Stomach (tissue), 9 donors: Measurements from ENCODE around the gene ARSI. TPM values are rescaled to one million over a fixed set of nuclear protein-coding genes. Genes with fewer than 3 reads are reported as not detected.

Source experiments
- DNase-seq, 2 donors: peaks; one replicate each; pipeline versions ENCODE4 v3.0.0 to v3.0.0-alpha.2; 2013 to 2019
- H3K27ac ChIP-seq, 5 donors: fragments of 200-600 bp in 4 of 5; sonication (generic) in 4 of 5; one replicate each; pipeline ENCODE4 v1.5.1; 2013 to 2019; ENCODE audit warnings: mild to moderate bottlenecking in 1 of 5, moderate library complexity in 1 of 5
- H3K27me3 ChIP-seq, 3 donors: fragments of 200-600 bp; sonication (generic); one replicate each; pipeline ENCODE4 v1.5.1; 2017 to 2019; ENCODE audit warnings: mixed run types in 1 of 3
- H3K36me3 ChIP-seq, 4 donors: fragments of 200-600 bp; sonication (generic); 1 replicate in 3 of 4; 2 replicates in 1 of 4; pipeline ENCODE4 v1.5.1; 2016 to 2019
- H3K4me1 ChIP-seq, 4 donors: fragments of 200-600 bp; sonication (generic); one replicate each; pipeline ENCODE4 v1.5.1; 2016 to 2019
- H3K4me3 ChIP-seq, 4 donors: fragments of 200-600 bp; sonication (generic) in 3 of 4; one replicate each; pipeline ENCODE4 v1.5.1; 2016 to 2019; ENCODE audit warnings: mild to moderate bottlenecking in 1 of 4
- H3K9me3 ChIP-seq, 4 donors: fragments of 200-600 bp; sonication (generic); one replicate each; pipeline ENCODE4 v1.5.1; 2016 to 2019
- CTCF ChIP-seq, 7 experiments: fragments of 450-650 bp in 4 of 7; fragments of 200-600 bp in 3 of 7; sonication (generic) in 3 of 7; IDR thresholded peaks; one replicate each; pipeline ENCODE4 v1.5.1; 2016 to 2019; ENCODE audit warnings: antibody characterized with exemption in 7 of 7, control low read depth in 2 of 7, mild to moderate bottlenecking in 1 of 7
- EP300 ChIP-seq: sonication (generic); formaldehyde crosslinking; IDR thresholded peaks from one replicate; pipeline ENCODE4 v1.6.1; 2017; ENCODE audit warnings: antibody characterized with exemption
- POLR2A ChIP-seq, 4 donors: fragments of 450-650 bp; IDR thresholded peaks; one replicate each; pipeline ENCODE4 v1.6.1; 2016; ENCODE audit warnings: antibody characterized with exemption in 4 of 4, control low read depth in 2 of 4, mild to moderate bottlenecking in 1 of 4, moderate library complexity in 1 of 4
- POLR2AphosphoS5 ChIP-seq, 3 donors: sonication (generic); formaldehyde crosslinking; IDR thresholded peaks; one replicate each; pipeline ENCODE4 v1.6.1; 2016; ENCODE audit warnings: antibody characterized with exemption in 3 of 3
- WGBS, 5 donors: extraction: QIAGEN DNeasy Blood & Tissue Kit in 3 of 5; methylation state at CpG; one replicate each; pipeline versions ENCODE4 v1.1.5 to v1.1.7; 2013 to 2018; 5-methylcytosine and 5-hydroxymethylcytosine counted together
- intact Hi-C: fragments of 100-400 bp; cut with DNase I; formaldehyde crosslinking; loops from one replicate; pipeline ENCODE4 v1.15.1; 2023; ENCODE audit warnings: low total_unique reads
- polyA plus RNA-seq, 3 donors: library from polyadenylated mRNA; stranded (reverse); fragments of 200-250 nt; gene quantifications; one replicate each; pipeline ENCODE4 v1.2.3, GENCODE V29; 2013
- total RNA-seq, 5 donors: library from RNA; depleted of rRNA; stranded (reverse); fragments of >200 nt; gene quantifications; one replicate each; pipeline versions ENCODE4 v1.1.0 to v1.2.3, GENCODE V29; 2014 to 2016
- donor health status: healthy with polysubstance abuse.
- donor health status: Bipolar disorder and iron deficiency.
- donor health status: healthy.

The ARSI gene
- total and polyA plus RNA-seq, 8 donors, result 0.35 to 7.0 (median 1.7) TPM; not detected in 3

- Histone ChIP-seq H3K27me3 (no peaks in the 10 kb centered on the region), H3K4me3 (no peak overlapping the region), H3K36me3 (no peaks in the 10 kb centered on the region), H3K9me3 (no peaks in the 10 kb centered on the region), H3K4me1 (peaks cover 0 to 12% (median 8%) of the 10 kb centered on the region in 4 donors), H3K27ac (no peak overlapping the region)
- intact Hi-C loops, result loop anchor here (10.0 kb wide), 1 partner anchor 164 kb away; no protein-coding TSS in a partner anchor
- no peak for DNase-seq
- WGBS, 5 donors, result 33 to 47% (median 42%) methylated on average over 7 to 8 of the region's 8 CpGs
- no peak for TF ChIP-seq EP300
- no peak for TF ChIP-seq CTCF (IDR thresholded peaks at IDR 0.05)
- no peak for TF ChIP-seq POLR2AphosphoS5 (IDR thresholded peaks at IDR 0.05)
- TF ChIP-seq POLR2A (IDR thresholded peaks at IDR 0.05), result no peak
Measured at GRCh38 chr5:150261231-150261630, 41.5 kb downstream of the ARSI start.

- intact Hi-C loops, result no loop called here
- Histone ChIP-seq H3K36me3 (no peaks in the 10 kb centered on the region), H3K27me3 (no peaks in the 10 kb centered on the region), H3K4me3 (no peak overlapping the region), H3K27ac (no peak overlapping the region), H3K9me3 (no peaks in the 10 kb centered on the region), H3K4me1 (peaks cover 0 to 8% (median 3%) of the 10 kb centered on the region in 4 donors)
- TF ChIP-seq CTCF (IDR thresholded peaks at IDR 0.05), result no peak
- TF ChIP-seq POLR2A (IDR thresholded peaks at IDR 0.05), result no peak
- no peak for TF ChIP-seq POLR2AphosphoS5 (IDR thresholded peaks at IDR 0.05)
- no peak for TF ChIP-seq EP300
- DNase-seq, result no peak
- 74 to 86% (median 82%) methylated on average over 5 to 6 of the region's 6 CpGs for WGBS, 5 donors
Measured at GRCh38 chr5:150258130-150258529, 44.6 kb downstream of the ARSI start.

- H3K4me1 ChIP-seq, result peaks cover 0 to 8% (median 3%) of the 10 kb centered on the region in 4 donors
- H3K27ac ChIP-seq, result no peak overlapping the region
- H3K27me3 ChIP-seq, result no peaks in the 10 kb centered on the region
- no peak overlapping the region for H3K4me3 ChIP-seq
- no peak for DNase-seq
- WGBS, 5 donors, result 79 to 92% (median 86%) methylated on average over 5 to 11 of the region's 11 CpGs
- no peaks in the 10 kb centered on the region for H3K9me3 ChIP-seq
- intact Hi-C loops, result no loop called here
- TF ChIP-seq POLR2AphosphoS5 (IDR thresholded peaks at IDR 0.05), result no peak
- TF ChIP-seq CTCF (IDR thresholded peaks at IDR 0.05), result no peak
- no peak for TF ChIP-seq EP300
- no peak for TF ChIP-seq POLR2A (IDR thresholded peaks at IDR 0.05)
- no peaks in the 10 kb centered on the region for H3K36me3 ChIP-seq
Measured at GRCh38 chr5:150257424-150257823, 45.3 kb downstream of the ARSI start.

GRCh38 chr5:150256410-150257064, 46.2 kb downstream of the ARSI start:
- Histone ChIP-seq H3K4me1 (peaks cover 0 to 8% (median 3%) of the 10 kb centered on the region in 4 donors), H3K9me3 (no peaks in the 10 kb centered on the region), H3K27ac (no peak overlapping the region), H3K36me3 (no peaks in the 10 kb centered on the region), H3K27me3 (no peaks in the 10 kb centered on the region), H3K4me3 (no peak overlapping the region)
- TF ChIP-seq CTCF (IDR thresholded peaks at IDR 0.05), result no peak
- no peak for TF ChIP-seq EP300
- TF ChIP-seq POLR2AphosphoS5 (IDR thresholded peaks at IDR 0.05), result no peak
- TF ChIP-seq POLR2A (IDR thresholded peaks at IDR 0.05), result no peak
- intact Hi-C loops, result no loop called here
- no peak for DNase-seq
- WGBS, 5 donors, result 76 to 86% (median 78%) methylated on average over 12 of the region's 12 CpGs
